Subcutaneous adipose tissue (tissue), 4 donors: ENCODE results near the gene DNAH11. TPM values are rescaled to one million over a fixed set of nuclear protein-coding genes. Genes with fewer than 3 reads are reported as not detected.

ENCODE experiments used
- total RNA-seq, 4 donors: library from RNA; depleted of rRNA; stranded (reverse); fragments of >200 nt; gene quantifications; one replicate each; pipeline ENCODE4 v1.1.0, GENCODE V29; 2016
- TF ChIP-seq, protein P1 (sequence below): fragments of 450-650 bp; IDR thresholded peaks from one replicate; pipeline ENCODE4 v1.5.1; 2016; ENCODE audit warnings: low read depth, mild to moderate bottlenecking, control low read depth, antibody characterized with exemption, moderate library complexity

The DNAH11 gene
- total RNA-seq, 4 donors from 2014 or later = 0.16 to 2.6 (median 0.86) TPM

- TF ChIP-seq, protein P1, sequence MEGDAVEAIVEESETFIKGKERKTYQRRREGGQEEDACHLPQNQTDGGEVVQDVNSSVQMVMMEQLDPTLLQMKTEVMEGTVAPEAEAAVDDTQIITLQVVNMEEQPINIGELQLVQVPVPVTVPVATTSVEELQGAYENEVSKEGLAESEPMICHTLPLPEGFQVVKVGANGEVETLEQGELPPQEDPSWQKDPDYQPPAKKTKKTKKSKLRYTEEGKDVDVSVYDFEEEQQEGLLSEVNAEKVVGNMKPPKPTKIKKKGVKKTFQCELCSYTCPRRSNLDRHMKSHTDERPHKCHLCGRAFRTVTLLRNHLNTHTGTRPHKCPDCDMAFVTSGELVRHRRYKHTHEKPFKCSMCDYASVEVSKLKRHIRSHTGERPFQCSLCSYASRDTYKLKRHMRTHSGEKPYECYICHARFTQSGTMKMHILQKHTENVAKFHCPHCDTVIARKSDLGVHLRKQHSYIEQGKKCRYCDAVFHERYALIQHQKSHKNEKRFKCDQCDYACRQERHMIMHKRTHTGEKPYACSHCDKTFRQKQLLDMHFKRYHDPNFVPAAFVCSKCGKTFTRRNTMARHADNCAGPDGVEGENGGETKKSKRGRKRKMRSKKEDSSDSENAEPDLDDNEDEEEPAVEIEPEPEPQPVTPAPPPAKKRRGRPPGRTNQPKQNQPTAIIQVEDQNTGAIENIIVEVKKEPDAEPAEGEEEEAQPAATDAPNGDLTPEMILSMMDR = no peak
Measured at GRCh38 chr7:21747806-21748205, 205.0 kb downstream of the DNAH11 start.

DNA sequence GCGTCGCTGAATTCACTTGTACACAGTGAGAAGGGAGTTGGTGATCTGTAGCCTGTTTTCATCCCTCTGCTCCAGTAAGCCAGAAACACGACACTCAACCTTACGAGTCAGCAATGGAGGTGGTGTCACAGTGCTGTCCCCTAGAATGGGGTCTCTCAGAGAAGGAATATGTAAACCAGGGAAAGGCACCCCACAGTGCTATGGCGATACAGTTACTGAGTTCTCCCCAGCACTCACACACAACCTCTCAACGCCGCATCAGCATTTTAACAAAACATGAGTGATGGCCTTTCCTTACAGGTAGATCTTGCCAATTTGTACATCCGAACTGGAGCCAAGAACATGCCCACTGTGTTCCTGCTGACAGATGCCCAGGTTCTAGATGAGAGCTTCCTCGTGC lies 206.5 kb downstream of the DNAH11 start:
- TF ChIP-seq, protein P1 = no peak

DNA sequence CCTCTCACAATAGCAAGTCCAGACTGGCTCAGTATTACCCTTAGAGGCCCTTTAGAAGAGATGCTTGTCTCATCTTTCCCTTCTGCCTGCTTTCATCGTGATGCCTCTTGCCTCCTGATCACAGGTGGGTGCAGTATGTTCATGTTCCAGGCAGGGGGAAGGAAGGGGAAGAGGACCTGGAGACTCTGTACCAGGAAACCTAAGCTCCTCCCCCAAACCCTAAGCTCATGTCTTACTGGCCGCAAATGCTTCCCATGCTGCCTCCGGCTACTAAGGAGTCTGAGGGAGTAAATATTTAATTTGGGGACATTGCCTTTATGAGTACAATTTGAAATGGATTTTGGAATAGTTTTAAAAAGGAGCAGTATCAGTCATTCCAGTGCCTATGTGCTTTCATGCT lies 210.2 kb downstream of the DNAH11 start:
- TF ChIP-seq, protein P1 = no peak

GRCh38 chr7:21754963-21755362 lies 212.1 kb downstream of the DNAH11 start:
- TF ChIP-seq, protein P1 = no peak

DNA sequence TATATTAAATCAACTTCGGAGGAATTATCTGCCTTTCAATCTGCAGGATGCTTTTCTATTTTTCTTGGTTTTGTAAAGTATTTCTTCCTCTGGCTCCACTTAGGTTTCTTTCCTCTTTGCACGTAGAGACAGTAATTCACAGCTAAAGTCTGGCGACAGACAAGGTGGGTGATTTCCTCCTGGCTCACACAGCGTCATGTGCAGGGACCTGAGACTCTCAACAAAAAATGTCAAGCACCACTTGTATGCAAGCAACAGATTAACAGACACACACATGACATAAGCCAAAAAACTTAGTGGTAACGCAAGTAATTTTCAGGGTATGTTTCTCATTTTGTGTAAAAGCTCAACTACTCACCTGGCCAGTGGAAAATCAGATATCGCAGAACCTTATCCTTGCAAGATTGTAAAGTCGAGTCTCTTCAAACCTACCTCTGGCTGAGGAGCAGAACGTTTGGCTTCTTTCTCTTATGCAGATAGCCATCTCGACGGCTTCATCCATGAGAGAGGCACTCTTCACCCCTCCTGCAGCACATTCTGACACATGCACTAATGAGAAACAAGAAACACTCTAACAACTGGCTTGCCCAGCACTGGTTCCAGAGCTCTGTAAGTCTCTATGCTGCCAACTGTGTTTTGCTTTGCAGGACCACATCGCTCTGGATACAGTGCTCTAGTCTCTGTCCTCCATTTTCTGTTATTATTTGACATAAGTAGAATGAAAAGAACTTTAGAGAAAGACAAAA lies 214.9 kb downstream of the DNAH11 start:
- TF ChIP-seq, protein P1 = no peak

- TF ChIP-seq, protein P1 = no peak
Measured at GRCh38 chr7:21758286-21758685, 215.4 kb downstream of the DNAH11 start.

- TF ChIP-seq, protein P1 = no peak
Measured at GRCh38 chr7:21762469-21762868, 219.6 kb downstream of the DNAH11 start.
